ENCODE measurements around the gene PIK3R3.

PIK3R3 gene

GRCh38 chr1:46118856-46119255, 13.6 kb downstream of the PIK3R3 start:
- Histone ChIP-seq H4K20me1 (ENCODE audit: insufficient read depth, low read length, poor library complexity, severe bottlenecking) (peaks cover 93% of the 10 kb centered on the region), H3K36me3 (ENCODE audit: insufficient read depth, low read length) (peaks cover 4% of the 10 kb centered on the region; the same call in 1 of the 2 replicates), H3K79me2 (ENCODE audit: insufficient read depth, low read length) (peaks cover 100% of the 10 kb centered on the region), H3K9me3 (ENCODE audit: insufficient read depth, low read depth, low read length) (no peaks in the 10 kb centered on the region), H2AFZ (ENCODE audit: low read length) (no peak overlapping the region), H3K9me2 (replicated peaks; ENCODE audit: low read depth, low read length) (no peaks in the 10 kb centered on the region), H3K9ac (ENCODE audit: low read depth, low read length, poor library complexity, severe bottlenecking) (no peak overlapping the region), H3K27me3 (ENCODE audit: insufficient read depth, low read length, poor library complexity, severe bottlenecking) (no peaks in the 10 kb centered on the region), H3K4me2 (ENCODE audit: low read depth, low read length, poor library complexity, severe bottlenecking) (peak overlapping the region; percentile 35), H3K4me1 (ENCODE audit: insufficient read depth, low read length, poor library complexity, severe bottlenecking) (peaks cover 21% of the 10 kb centered on the region), H3F3A (ENCODE audit: low read depth) (no peaks in the 10 kb centered on the region), H3K4me3 (ENCODE audit: low read length, poor library complexity, severe bottlenecking) (no peak overlapping the region)
- no peak for TF ChIP-seq EZH2phosphoT487 (IDR thresholded peaks at IDR 0.05; ENCODE audit: borderline replicate concordance)
- TF ChIP-seq CTCF (conservative IDR thresholded peaks at IDR 0.05; ENCODE audit: low read length): no peak

GRCh38 chr1:46117810-46118494, 14.5 kb downstream of the PIK3R3 start:
- peaks cover 93% of the 10 kb centered on the region for H4K20me1 ChIP-seq (ENCODE audit: insufficient read depth, low read length, poor library complexity, severe bottlenecking)
- no peak overlapping the region for H3K4me3 ChIP-seq (ENCODE audit: low read length, poor library complexity, severe bottlenecking)
- TF ChIP-seq EZH2phosphoT487 (IDR thresholded peaks at IDR 0.05; ENCODE audit: borderline replicate concordance): no peak
- no peak for TF ChIP-seq CTCF (conservative IDR thresholded peaks at IDR 0.05; ENCODE audit: low read length)
- no peak overlapping the region for H2AFZ ChIP-seq (ENCODE audit: low read length)
- H3K9ac ChIP-seq (ENCODE audit: low read depth, low read length, poor library complexity, severe bottlenecking): no peak overlapping the region
- no peaks in the 10 kb centered on the region for H3K9me2 ChIP-seq (replicated peaks; ENCODE audit: low read depth, low read length)
- H3K4me2 ChIP-seq (ENCODE audit: low read depth, low read length, poor library complexity, severe bottlenecking): no peak overlapping the region
- peaks cover 13% of the 10 kb centered on the region for H3K4me1 ChIP-seq (ENCODE audit: insufficient read depth, low read length, poor library complexity, severe bottlenecking)
- H3F3A ChIP-seq (ENCODE audit: low read depth): no peaks in the 10 kb centered on the region
- H3K79me2 ChIP-seq (ENCODE audit: insufficient read depth, low read length): peaks cover 100% of the 10 kb centered on the region
- H3K27me3 ChIP-seq (ENCODE audit: insufficient read depth, low read length, poor library complexity, severe bottlenecking): no peaks in the 10 kb centered on the region
- peaks cover 4% of the 10 kb centered on the region; the same call in 1 of the 2 replicates for H3K36me3 ChIP-seq (ENCODE audit: insufficient read depth, low read length)
- H3K9me3 ChIP-seq (ENCODE audit: insufficient read depth, low read depth, low read length): no peaks in the 10 kb centered on the region

GRCh38 chr1:46114925-46115603, 17.4 kb downstream of the PIK3R3 start:
- TF ChIP-seq CTCF (conservative IDR thresholded peaks at IDR 0.05; ENCODE audit: low read length) (no peak), EZH2phosphoT487 (IDR thresholded peaks at IDR 0.05; ENCODE audit: borderline replicate concordance) (no peak)
- peaks cover 95% of the 10 kb centered on the region for H4K20me1 ChIP-seq (ENCODE audit: insufficient read depth, low read length, poor library complexity, severe bottlenecking)
- H3K4me3 ChIP-seq (ENCODE audit: low read length, poor library complexity, severe bottlenecking): no peak overlapping the region
- H3K9me2 ChIP-seq (replicated peaks; ENCODE audit: low read depth, low read length): no peaks in the 10 kb centered on the region
- H2AFZ ChIP-seq (ENCODE audit: low read length): no peak overlapping the region
- no peak overlapping the region for H3K9ac ChIP-seq (ENCODE audit: low read depth, low read length, poor library complexity, severe bottlenecking)
- H3K9me3 ChIP-seq (ENCODE audit: insufficient read depth, low read depth, low read length): no peaks in the 10 kb centered on the region
- peaks cover 100% of the 10 kb centered on the region for H3K79me2 ChIP-seq (ENCODE audit: insufficient read depth, low read length)
- no peaks in the 10 kb centered on the region for H3K27me3 ChIP-seq (ENCODE audit: insufficient read depth, low read length, poor library complexity, severe bottlenecking)
- peaks cover 11% of the 10 kb centered on the region for H3K4me1 ChIP-seq (ENCODE audit: insufficient read depth, low read length, poor library complexity, severe bottlenecking)
- H3F3A ChIP-seq (ENCODE audit: low read depth): no peaks in the 10 kb centered on the region
- no peaks in the 10 kb centered on the region; the same call in 1 of the 2 replicates for H3K36me3 ChIP-seq (ENCODE audit: insufficient read depth, low read length)
- peak overlapping the region; percentile 3 for H3K4me2 ChIP-seq (ENCODE audit: low read depth, low read length, poor library complexity, severe bottlenecking)

All from Loucy (cell line).